Glomerular endothelial cell (primary cell): ENCODE data around the gene NPAS1. TPM values are rescaled to one million over a fixed set of nuclear protein-coding genes. Genes with fewer than 3 reads are reported as not detected.

ENCODE experiments used
- DNase-seq: peaks from one replicate; pipeline ENCODE4 v3.0.0-alpha.2; 2011; ENCODE audit warnings: low read depth, low spot score; ENCODE audit errors: extremely low read depth
- total RNA-seq: library from RNA; depleted of rRNA; stranded (reverse); fragments of >200 nt; gene quantifications from 2 replicates; pipeline ENCODE4 v1.2.3, GENCODE V29; 2015

Gene NPAS1
- total RNA-seq, 1 donor from 2014 or later = 2.5 TPM

DNA sequence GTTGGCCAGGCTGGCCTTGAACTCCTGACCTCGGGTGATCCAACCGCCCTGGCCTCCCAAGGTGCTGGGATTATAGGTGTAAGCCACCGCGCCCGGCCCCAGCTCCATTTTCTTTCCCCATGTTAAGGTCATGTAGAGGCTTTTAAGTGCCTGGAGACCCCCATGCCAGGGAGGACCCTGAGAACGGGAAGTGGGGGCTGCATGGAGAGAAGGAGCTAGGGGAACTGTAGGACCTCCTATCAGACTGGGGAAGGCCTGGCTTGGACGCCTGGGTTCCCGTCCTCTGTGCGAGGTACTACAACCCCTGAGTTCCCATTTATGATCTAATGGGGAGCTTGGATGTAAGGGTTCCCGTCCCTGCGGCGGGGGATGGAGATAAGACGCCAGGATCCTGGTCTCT lies 714 bp upstream of the NPAS1 start:
- DNase-seq = no peak

GRCh38 chr19:47020132-47020805 lies 632 bp downstream of the NPAS1 start:
- DNase-seq = no peak

- DNase-seq = no peak
Observed at GRCh38 chr19:47020992-47021496, 1.4 kb downstream of the NPAS1 start.

- no peak for DNase-seq
Observed at GRCh38 chr19:47021536-47022139, 2.0 kb downstream of the NPAS1 start.

- DNase-seq = no peak
Observed at GRCh38 chr19:47022140-47022536, 2.5 kb downstream of the NPAS1 start.

DNA sequence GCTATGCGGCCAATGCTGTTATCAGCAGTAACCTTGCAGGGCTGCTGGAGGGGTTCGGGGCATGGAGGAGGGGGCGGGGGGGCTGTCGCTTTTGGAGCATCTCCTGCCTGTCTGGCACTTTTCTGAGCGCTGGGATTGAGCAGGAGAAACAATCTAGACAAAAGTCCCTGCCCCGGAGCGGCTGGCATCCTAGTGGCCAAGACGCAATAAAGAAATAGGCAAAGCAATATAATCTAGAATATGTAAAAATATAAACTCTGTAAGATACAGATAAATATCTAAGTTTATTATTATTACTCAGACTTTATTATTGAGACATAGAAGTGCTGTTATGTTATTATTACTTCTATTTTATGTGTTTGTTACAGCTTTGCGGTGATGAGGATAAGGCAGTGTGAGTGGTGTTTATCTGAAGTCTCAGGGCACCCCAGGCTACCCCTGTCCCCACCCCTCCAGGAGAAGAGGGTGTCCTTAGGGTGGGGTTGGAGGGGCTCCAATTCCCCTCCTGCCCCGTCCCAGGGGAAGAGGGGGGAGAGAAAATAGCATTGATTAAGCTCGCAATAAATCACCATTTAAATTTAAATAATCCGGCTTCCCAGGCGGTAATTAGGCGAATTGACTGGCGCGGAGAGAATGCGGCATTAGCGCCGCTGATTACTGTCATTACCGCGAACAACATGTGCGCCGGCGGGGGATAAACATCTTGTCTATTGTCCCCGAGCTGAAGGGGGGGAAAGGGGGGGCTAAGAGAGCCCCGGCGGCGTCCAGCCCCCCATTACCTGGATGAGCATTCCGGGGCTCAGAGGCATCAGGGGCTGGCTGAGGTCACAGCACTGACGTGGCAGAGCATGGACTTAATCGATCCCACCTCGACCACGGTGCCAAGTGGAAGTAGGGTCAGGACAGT lies 3.2 kb downstream of the NPAS1 start:
- no peak for DNase-seq

DNA sequence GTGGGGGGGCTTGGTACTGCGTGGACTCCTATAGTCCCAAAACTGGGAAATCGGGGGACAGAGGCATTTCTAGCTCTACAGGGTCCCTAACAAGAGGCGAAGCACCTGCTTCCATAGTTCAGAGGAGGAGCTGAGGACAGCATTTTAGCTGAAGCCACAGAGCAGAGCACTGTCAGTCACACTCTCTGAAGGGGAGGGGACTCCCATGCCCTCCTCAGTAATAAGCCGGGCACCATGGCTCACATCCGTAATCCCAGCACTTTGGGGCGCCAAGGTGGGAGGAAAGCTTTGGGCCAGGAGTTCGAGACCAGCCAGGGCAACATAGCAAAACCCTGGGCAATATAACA lies 3.8 kb downstream of the NPAS1 start:
- DNase-seq = no peak

GRCh38 chr19:47024502-47024901 lies 4.9 kb downstream of the NPAS1 start:
- DNase-seq = no peak

GRCh38 chr19:47026156-47026555 lies 6.5 kb downstream of the NPAS1 start:
- DNase-seq = no peak

- no peak for DNase-seq
Observed at GRCh38 chr19:47026889-47027288, 7.3 kb downstream of the NPAS1 start.

DNA sequence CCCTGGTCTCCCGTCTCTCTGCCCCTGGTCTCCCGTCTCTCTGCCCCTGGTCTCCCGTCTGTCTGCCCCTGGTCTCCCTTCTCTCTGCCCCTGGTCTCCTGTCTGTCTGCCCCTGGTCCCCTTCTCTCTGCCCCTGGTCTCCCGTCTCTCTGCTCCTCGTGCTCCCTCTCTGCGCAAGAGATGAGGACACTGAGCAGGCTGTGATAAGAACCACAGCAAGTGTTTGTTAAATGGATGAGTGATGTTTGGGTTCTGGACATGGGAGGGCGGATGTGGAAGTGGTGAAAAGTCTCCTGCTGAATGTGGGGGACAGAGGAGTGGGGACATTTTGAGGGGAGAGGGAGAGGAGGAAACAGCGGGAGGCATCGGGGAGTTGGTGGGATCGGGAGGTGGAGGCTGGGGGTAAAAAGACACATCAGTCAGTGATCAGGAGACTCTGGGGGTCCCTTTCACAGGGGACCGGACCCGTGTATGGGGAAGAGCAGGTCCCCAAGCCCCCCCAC lies 8.0 kb downstream of the NPAS1 start:
- no peak for DNase-seq

GRCh38 chr19:47028195-47028601 lies 8.6 kb downstream of the NPAS1 start:
- no peak for DNase-seq

DNA sequence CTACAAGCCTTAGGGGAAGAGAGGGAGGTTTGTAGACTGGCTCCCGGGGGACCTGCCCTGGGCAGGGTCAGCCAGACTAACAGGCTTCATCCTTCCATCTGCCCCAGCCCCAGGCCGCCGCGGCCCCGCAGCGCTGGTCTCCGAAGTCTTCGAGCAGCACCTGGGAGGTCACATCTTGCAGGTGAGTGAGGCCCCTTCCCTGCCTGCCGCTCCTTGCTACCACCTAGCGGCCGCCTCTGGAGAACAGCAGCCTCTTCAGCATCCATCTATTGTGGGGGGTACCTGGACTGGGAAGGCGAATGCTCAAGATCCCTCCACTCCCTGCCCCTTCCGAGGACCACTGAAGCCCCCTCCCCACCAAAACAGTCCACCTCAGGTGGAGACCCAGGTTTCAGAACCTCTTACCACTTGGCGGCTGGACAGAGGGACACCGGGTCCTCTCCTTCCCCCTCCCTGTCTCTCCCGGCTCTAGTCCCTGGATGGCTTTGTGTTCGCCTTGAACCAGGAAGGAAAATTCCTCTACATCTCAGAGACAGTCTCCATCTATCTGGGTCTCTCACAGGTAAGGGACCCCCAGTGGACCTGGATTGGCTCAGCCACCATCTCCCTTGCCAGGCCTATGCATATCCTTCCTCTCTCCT lies 12.7 kb downstream of the NPAS1 start:
- no peak for DNase-seq

- no peak for DNase-seq
Observed at GRCh38 chr19:47035127-47036096, 15.8 kb downstream of the NPAS1 start.

GRCh38 chr19:47036097-47036651 lies 16.5 kb downstream of the NPAS1 start:
- DNase-seq = no peak

DNA sequence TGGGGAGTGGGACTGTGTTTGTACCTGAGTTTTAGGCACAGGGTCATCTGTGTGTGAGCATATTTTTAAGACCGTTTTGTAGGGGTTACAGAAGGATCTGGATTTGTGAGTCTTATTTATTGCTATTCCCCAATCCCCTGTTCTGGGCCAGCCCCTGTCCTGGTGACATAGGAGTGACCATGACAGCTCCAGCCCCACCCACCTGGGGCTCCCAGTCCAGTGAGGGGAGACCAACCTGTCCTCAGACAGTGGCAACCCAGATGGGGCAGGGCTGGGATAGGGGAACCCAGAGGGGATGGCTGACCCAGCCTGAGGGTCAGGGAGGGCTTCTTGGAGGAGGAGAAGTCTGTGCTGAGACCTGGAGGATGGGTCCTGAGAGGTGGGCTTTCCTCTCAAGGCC lies 18.1 kb downstream of the NPAS1 start:
- no peak for DNase-seq

DNA sequence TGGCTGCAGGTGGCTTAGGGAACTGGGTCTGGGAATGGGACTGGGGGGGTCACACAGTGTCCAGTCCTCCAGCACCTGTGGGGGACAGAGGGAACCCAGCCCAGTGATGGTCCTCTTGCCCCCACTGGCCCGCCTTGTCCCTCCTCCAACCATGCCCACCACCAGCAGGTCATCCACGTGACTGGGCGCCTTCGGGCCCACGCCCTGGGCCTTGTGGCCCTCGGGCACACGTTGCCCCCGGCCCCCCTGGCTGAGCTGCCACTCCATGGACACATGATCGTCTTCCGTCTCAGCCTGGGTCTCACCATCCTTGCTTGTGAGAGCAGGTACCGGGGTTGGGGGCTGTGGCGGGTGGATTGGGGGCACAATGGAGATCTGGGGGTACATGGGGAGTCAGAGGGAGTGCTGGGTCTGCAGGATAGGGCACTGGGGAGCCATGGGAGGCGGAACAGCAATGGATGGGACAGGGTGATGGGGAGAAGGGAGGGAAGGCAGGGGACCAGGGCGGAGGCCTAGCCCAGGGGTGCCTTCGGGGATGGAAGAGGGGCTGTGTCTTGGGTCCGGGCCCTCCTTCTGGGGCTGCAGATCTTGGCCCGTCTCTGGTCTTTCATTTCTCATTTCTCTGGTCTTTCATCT lies 19.7 kb downstream of the NPAS1 start:
- DNase-seq = no peak

- DNase-seq = no peak
Observed at GRCh38 chr19:47040869-47041268, 21.2 kb downstream of the NPAS1 start.
